Retinal pigment epithelial cell (primary cell): ENCODE data around the gene WSCD2.

Source experiments
- DNase-seq: peaks from one replicate; pipeline ENCODE4 v3.0.0-alpha.2; 2010; ENCODE audit warnings: low read depth
- H3K4me3 ChIP-seq: 2 replicates; pipeline ENCODE4 v1.5.1; 2011; ENCODE audit warnings: mild to moderate bottlenecking, low read length, control low read depth, moderate library complexity
- CTCF ChIP-seq: conservative IDR thresholded peaks from 2 replicates; pipeline ENCODE4 v1.5.1; 2011; ENCODE audit warnings: low read depth, low read length, control low read depth, inconsistent platforms

WSCD2 gene

DNA sequence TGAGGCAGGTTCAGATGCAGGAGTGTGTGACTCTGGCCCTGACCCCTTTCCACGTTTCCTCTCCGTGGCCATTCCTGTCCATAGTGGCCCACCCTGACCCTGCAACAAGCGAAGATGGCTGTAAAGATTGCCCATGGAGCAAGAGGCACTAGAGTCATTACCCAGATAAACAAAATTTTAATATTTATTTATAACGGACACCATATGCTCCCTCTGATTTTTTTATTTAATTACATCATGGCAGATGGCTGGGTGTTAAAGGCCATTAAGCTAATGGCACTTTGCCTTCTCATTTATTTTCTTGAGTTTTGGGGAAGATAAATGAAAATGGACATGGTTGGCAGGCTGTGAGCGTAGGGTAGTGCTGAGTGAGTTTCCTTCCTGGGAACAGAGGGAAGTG is 58.7 kb downstream of the WSCD2 start:
- DNase-seq = no peak
- no peak overlapping the region for H3K4me3 ChIP-seq
- TF ChIP-seq CTCF = no peak

GRCh38 chr12:108190529-108190928 is 61.4 kb downstream of the WSCD2 start:
- no peak overlapping the region for H3K4me3 ChIP-seq
- no peak for DNase-seq
- TF ChIP-seq CTCF = no peak

DNA sequence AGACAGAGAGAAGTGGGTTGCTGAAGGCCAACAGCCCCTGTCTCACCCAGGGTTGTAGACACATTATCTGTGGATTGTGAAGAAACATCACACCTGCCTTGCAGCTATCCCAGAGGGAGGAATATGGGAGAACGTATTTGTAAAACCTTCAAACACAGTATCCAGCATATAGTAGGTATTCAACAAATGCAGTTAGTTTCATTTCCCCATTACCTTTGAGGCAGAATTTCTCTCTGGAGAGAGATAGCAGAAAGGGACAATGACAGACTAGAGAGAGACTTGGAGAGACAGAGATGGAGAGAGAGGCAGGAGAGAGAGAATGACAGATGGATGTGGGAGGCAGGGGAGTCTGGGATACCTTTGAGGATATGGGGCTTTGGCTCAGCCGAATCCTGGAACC is 62.0 kb downstream of the WSCD2 start:
- DNase-seq = no peak
- TF ChIP-seq CTCF = no peak
- no peak overlapping the region for H3K4me3 ChIP-seq

DNA sequence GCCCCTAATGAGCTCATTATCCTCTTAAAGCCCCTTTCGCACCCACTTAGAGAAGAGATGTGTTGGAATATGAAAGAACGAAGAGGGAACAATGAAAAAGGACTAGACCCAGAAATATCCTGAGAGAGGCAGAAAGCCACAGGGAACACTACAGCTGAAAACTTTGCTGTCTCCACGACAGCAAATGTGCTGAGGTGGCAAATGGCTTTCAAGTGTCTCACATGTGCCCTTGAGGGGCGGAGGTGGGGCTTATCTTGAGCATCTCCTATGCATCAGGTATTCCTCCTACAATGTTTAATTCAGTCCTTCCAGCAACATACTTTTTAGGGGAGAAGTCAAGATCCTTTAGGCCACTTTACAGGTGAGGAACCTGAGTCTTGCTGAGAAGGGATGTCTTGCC is 62.9 kb downstream of the WSCD2 start:
- no peak for TF ChIP-seq CTCF
- no peak for DNase-seq
- no peak overlapping the region for H3K4me3 ChIP-seq

GRCh38 chr12:108193493-108193892 is 64.4 kb downstream of the WSCD2 start:
- TF ChIP-seq CTCF = no peak
- DNase-seq = no peak
- H3K4me3 ChIP-seq = no peak overlapping the region

DNA sequence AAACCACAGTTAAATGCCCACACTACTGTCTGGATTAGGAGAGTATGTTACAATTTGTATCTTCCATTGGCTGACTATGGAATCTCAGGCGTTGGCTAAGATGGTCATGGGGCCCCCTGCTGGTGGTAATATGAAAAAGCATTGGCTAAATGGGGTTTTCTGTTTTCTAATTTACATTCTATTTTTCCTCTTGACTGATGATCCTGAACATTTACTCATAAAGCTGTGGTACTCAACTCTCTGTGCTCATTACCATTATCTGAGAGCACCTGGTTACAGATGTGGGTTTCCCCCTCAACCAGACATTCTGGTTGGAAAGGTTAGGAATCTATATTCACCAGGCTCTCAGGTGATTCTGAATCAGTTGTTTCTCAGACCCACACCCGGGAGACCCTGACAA is 64.8 kb downstream of the WSCD2 start:
- no peak for DNase-seq
- peak; percentile 60 for TF ChIP-seq CTCF
- H3K4me3 ChIP-seq = no peak overlapping the region

- no peak for DNase-seq
- no peak for TF ChIP-seq CTCF
- H3K4me3 ChIP-seq = no peak overlapping the region
Observed at GRCh38 chr12:108194585-108194984, 65.5 kb downstream of the WSCD2 start.
